Uterus (tissue), 4 donors: ENCODE results near the gene GPR55. TPM values are rescaled to one million over a fixed set of nuclear protein-coding genes. Genes with fewer than 3 reads are reported as not detected.

Experiments used
- DNase-seq, 2 donors: peaks; one replicate each; pipeline ENCODE4 v3.0.0-alpha.2; 2019 to 2020
- H3K27ac ChIP-seq, 2 donors: fragments of 200-600 bp; sonication (generic); 1 replicate in 1 of 2; 2 replicates in 1 of 2; pipeline ENCODE4 v1.5.1; 2016 to 2018
- H3K27me3 ChIP-seq, 2 donors: fragments of 200-600 bp; sonication (generic); one replicate each; pipeline ENCODE4 v1.5.1; 2018 to 2019; ENCODE audit warnings: control low read depth in 1 of 2
- H3K36me3 ChIP-seq, 2 donors: fragments of 200-600 bp; sonication (generic); one replicate each; pipeline ENCODE4 v1.5.1; 2019; ENCODE audit warnings: control low read depth in 1 of 2
- H3K4me1 ChIP-seq, 2 donors: fragments of 200-600 bp; sonication (generic); one replicate each; pipeline ENCODE4 v1.5.1; 2018 to 2019; ENCODE audit warnings: control low read depth in 1 of 2
- H3K4me3 ChIP-seq, 2 donors: fragments of 200-600 bp; sonication (generic); 1 replicate in 1 of 2; 2 replicates in 1 of 2; pipeline ENCODE4 v1.5.1; 2018 to 2019; ENCODE audit warnings: mild to moderate bottlenecking in 1 of 2
- H3K9me3 ChIP-seq, 2 donors: fragments of 200-600 bp; sonication (generic); one replicate each; pipeline ENCODE4 v1.5.1; 2019; ENCODE audit warnings: control low read depth in 1 of 2
- CTCF ChIP-seq, 4 experiments: fragments of 200-600 bp in 2 of 4; fragments of 450-650 bp in 2 of 4; sonication (generic) in 2 of 4; IDR thresholded peaks; one replicate each; pipeline ENCODE4 v1.5.1; 2016 to 2019; ENCODE audit warnings: antibody characterized with exemption in 4 of 4, mild to moderate bottlenecking in 2 of 4, moderate library complexity in 1 of 4
- POLR2A ChIP-seq, 2 donors: fragments of 450-650 bp; IDR thresholded peaks; one replicate each; pipeline ENCODE4 v1.6.1; 2016; ENCODE audit warnings: antibody characterized with exemption in 2 of 2, mild to moderate bottlenecking in 1 of 2, moderate library complexity in 1 of 2
- intact Hi-C: fragments of 100-400 bp; cut with DNase I; formaldehyde crosslinking; loops from one replicate; pipeline ENCODE4 v1.15.1; 2023; ENCODE audit warnings: low total_unique reads
- total RNA-seq, 4 donors: library from RNA; depleted of rRNA in 3 of 4; stranded (reverse); fragments of >200 nt in 3 of 4; gene quantifications; one replicate each; pipeline versions ENCODE4 v1.1.0 to v1.2.4, GENCODE V29; 2014 to 2023
- donor health status: DM: yes; HTN: yes; CAD: no.

The GPR55 gene
- total RNA-seq, 4 donors from 2014 or later = not detected

DNA sequence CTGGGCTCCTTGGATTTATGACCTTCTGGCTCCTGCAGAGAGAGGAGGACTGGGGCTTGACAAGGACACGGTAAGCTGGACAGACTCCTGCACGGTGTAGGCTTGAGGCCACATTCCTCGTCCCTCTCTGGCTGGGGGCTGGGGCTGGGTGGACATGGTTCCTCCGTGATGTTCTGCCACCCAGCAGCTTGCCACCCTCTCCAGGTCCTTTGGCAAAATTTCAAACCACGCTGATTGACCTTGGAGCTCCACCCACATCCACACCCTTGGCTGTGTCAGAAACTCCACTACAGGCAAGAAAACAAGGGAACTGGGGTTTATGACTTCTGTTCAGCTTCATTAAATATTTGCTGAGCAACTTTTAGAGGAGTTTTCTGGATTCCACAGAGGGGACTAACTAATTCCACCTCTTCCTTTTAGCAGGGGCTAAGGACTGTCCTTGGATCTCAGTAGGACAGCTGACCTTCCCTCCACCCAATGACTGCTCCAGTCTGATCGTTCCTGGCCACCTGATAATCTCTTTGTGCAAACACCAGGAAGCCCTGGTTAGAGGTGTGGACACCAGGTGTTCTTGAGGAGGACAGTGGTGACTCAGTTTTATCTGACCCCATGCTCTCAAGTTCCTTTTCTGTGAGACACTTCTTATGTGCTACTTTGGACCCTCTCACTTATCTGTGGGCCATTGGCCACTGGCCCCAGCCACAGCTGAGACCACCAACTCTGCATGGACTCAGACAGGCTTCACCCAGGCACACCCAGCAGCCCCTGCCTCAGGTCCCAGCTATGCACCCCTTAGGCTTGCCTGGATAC lies 29.3 kb downstream of the GPR55 start:
- H3K4me1 ChIP-seq = no peaks in the 10 kb centered on the region
- TF ChIP-seq POLR2A (IDR thresholded peaks at IDR 0.05) (no peak), CTCF (IDR thresholded peaks at IDR 0.05) (no peak)
- H3K27me3 ChIP-seq = no peaks in the 10 kb centered on the region
- no peak overlapping the region for H3K4me3 ChIP-seq
- no peaks in the 10 kb centered on the region for H3K9me3 ChIP-seq
- no peaks in the 10 kb centered on the region for H3K36me3 ChIP-seq
- no peak for DNase-seq
- intact Hi-C loops = no loop called here
- H3K27ac ChIP-seq = no peak overlapping the region

- Histone ChIP-seq H3K27me3 (no peaks in the 10 kb centered on the region), H3K9me3 (no peaks in the 10 kb centered on the region), H3K4me1 (no peaks in the 10 kb centered on the region), H3K36me3 (no peaks in the 10 kb centered on the region), H3K27ac (no peak overlapping the region), H3K4me3 (no peak overlapping the region)
- intact Hi-C loops = no loop called here
- TF ChIP-seq CTCF (IDR thresholded peaks at IDR 0.05) (no peak), POLR2A (IDR thresholded peaks at IDR 0.05) (no peak)
- DNase-seq = peak in 1 of 2 donors; percentile 5
Observed at GRCh38 chr2:230893841-230894781, 30.9 kb downstream of the GPR55 start.

DNA sequence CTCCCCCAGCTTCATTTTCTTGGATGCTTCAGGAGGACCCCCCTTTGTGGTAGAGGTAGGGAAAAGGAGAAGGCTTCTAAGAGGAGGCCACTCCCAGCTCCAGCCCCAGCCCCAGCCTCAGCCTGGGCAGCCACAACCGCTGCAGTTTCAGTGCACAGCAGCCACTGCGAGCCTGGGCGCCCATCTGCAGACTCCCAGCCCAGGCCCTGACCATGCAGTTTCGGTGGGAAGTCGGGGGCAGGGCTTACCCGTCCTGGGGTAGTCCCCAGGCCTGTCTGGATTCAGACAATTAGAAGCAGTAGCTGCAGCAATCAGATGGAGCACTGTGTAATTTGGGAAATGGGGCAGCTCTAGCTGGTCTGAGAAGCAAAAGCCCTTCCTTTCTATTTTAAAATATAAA lies 31.7 kb downstream of the GPR55 start:
- intact Hi-C loops = no loop called here
- no peak overlapping the region for H3K4me3 ChIP-seq
- H3K27me3 ChIP-seq = no peaks in the 10 kb centered on the region
- no peak for TF ChIP-seq POLR2A (IDR thresholded peaks at IDR 0.05)
- TF ChIP-seq CTCF (IDR thresholded peaks at IDR 0.05) = no peak
- no peaks in the 10 kb centered on the region for H3K9me3 ChIP-seq
- H3K36me3 ChIP-seq = no peaks in the 10 kb centered on the region
- H3K27ac ChIP-seq = no peak overlapping the region
- peak in 1 of 2 donors; percentile 6 for DNase-seq
- H3K4me1 ChIP-seq = no peaks in the 10 kb centered on the region

DNA sequence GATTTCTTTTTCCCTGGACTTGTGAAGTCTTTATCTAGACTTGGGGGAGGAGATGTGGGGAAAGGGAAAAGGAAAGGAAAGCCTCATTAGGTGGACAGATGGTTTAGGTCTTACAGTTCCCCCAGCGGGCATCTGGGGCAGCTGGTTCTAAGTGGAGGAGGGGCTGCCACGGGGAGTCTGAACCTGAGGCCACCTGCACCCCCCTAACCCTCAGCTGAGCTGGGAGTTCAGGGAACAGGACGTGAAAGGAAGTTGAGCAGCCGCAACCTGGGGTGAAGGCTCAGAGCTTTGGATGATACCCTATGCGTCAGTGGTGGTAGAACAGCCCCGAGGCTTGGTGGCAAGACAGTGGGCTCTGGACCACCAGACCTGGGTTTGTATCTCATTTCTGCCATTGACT lies 33.5 kb downstream of the GPR55 start:
- no peak overlapping the region for H3K27ac ChIP-seq
- H3K4me3 ChIP-seq = no peak overlapping the region
- no peak for TF ChIP-seq POLR2A (IDR thresholded peaks at IDR 0.05)
- TF ChIP-seq CTCF (IDR thresholded peaks at IDR 0.05) = no peak

DNA sequence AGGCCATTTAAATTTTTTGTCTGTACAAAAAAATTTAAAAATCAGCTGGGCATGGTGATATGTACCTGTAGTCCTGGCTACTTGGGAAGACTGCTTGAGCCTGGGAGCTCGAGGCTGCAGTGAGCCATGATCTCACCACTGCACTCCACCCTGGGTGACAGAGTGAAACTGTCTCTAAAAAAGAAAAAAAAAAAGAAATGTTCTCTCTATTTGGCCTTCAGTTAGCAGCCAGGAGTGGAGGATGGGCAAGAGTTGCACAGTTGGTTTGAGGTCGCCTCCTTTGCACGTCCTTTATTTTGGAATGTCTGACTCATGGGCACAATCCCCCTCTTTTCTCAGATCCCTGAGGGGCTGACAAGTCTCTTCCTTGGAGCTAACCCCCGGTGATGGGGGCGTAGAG lies 34.0 kb downstream of the GPR55 start:
- DNase-seq = no peak
- no peaks in the 10 kb centered on the region for H3K27me3 ChIP-seq
- TF ChIP-seq POLR2A (IDR thresholded peaks at IDR 0.05) (no peak), CTCF (IDR thresholded peaks at IDR 0.05) (no peak)
- H3K9me3 ChIP-seq = no peaks in the 10 kb centered on the region
- H3K4me3 ChIP-seq = no peak overlapping the region
- intact Hi-C loops = no loop called here
- H3K36me3 ChIP-seq = no peaks in the 10 kb centered on the region
- no peak overlapping the region for H3K27ac ChIP-seq
- H3K4me1 ChIP-seq = no peaks in the 10 kb centered on the region

More for the DNA sequence above, 33.5 kb downstream of the GPR55 start:
- H3K27me3 ChIP-seq = no peaks in the 10 kb centered on the region
- no peaks in the 10 kb centered on the region for H3K36me3 ChIP-seq
- DNase-seq = no peak
- H3K9me3 ChIP-seq = no peaks in the 10 kb centered on the region
- intact Hi-C loops = no loop called here
- no peaks in the 10 kb centered on the region for H3K4me1 ChIP-seq
